GM06990 (cell line): Measurements from ENCODE around the gene MRPL21.

Experiments
- DNase-seq: peaks from one replicate; pipeline ENCODE4 v3.0.0-alpha.2; 2011; ENCODE audit not compliant: insufficient read length; ENCODE audit errors: extremely low read depth
- H3K27me3 ChIP-seq: replicated peaks from 2 replicates; pipeline ENCODE4 v1.6.0; 2011; ENCODE audit warnings: low read length; ENCODE audit not compliant: control insufficient read depth, insufficient read depth
- H3K36me3 ChIP-seq: 2 replicates; pipeline ENCODE4 v1.5.1; 2011; ENCODE audit warnings: low read length; ENCODE audit not compliant: control insufficient read depth, insufficient read depth
- H3K4me3 ChIP-seq: replicated peaks from 2 replicates; pipeline ENCODE4 v1.5.1; 2011; ENCODE audit warnings: low read depth, mild to moderate bottlenecking, control low read depth, low read length
- CTCF ChIP-seq: IDR thresholded peaks from 2 replicates; pipeline ENCODE4 v1.5.1; 2011; ENCODE audit warnings: low read length, control low read depth, mild to moderate bottlenecking, inconsistent platforms; ENCODE audit not compliant: insufficient read depth, poor library complexity, severe bottlenecking

MRPL21 gene

GRCh38 chr11:68933605-68934320 is 30.1 kb upstream of the MRPL21 start:
- no peaks in the 10 kb centered on the region for H3K27me3 ChIP-seq
- peaks cover 45% of the 10 kb centered on the region for H3K36me3 ChIP-seq
- no peak for DNase-seq
- TF ChIP-seq CTCF, result no peak
- H3K4me3 ChIP-seq, result no peak overlapping the region

- no peak for DNase-seq
- peaks cover 43% of the 10 kb centered on the region for H3K36me3 ChIP-seq
- TF ChIP-seq CTCF, result no peak
These were observed 29.4 kb upstream of the MRPL21 start for GRCh38 chr11:68932933-68933577.

GRCh38 chr11:68932358-68932757 is 28.7 kb upstream of the MRPL21 start:
- no peak for TF ChIP-seq CTCF
- H3K27me3 ChIP-seq, result no peaks in the 10 kb centered on the region
- DNase-seq, result no peak
- peaks cover 44% of the 10 kb centered on the region for H3K36me3 ChIP-seq
- H3K4me3 ChIP-seq, result no peak overlapping the region

More at GRCh38 chr11:68932933-68933577, 29.4 kb upstream of the MRPL21 start:
- Histone ChIP-seq H3K4me3 (no peak overlapping the region), H3K27me3 (no peaks in the 10 kb centered on the region)

- no peak for TF ChIP-seq CTCF
- DNase-seq, result no peak
- H3K36me3 ChIP-seq, result peaks cover 41% of the 10 kb centered on the region
These were observed 28.3 kb upstream of the MRPL21 start for GRCh38 chr11:68931911-68932310.

GRCh38 chr11:68930991-68931855 is 27.6 kb upstream of the MRPL21 start:
- TF ChIP-seq CTCF, result no peak
- no peak for DNase-seq
- H3K4me3 ChIP-seq, result no peak overlapping the region
- no peaks in the 10 kb centered on the region for H3K27me3 ChIP-seq
- peaks cover 34% of the 10 kb centered on the region for H3K36me3 ChIP-seq

More at GRCh38 chr11:68931911-68932310, 28.3 kb upstream of the MRPL21 start:
- Histone ChIP-seq H3K27me3 (no peaks in the 10 kb centered on the region), H3K4me3 (no peak overlapping the region)
